Kidney epithelial cell (primary cell): Measurements from ENCODE around the gene KCNMB2. TPM values are rescaled to one million over a fixed set of nuclear protein-coding genes. Genes with fewer than 3 reads are reported as not detected.

Experiments
- DNase-seq: peaks from one replicate; pipeline ENCODE4 v3.0.0-alpha.2; 2010; ENCODE audit warnings: low read depth
- H3K27me3 ChIP-seq: 2 replicates; pipeline ENCODE4 v1.6.0; 2011; ENCODE audit warnings: low read length; ENCODE audit not compliant: control insufficient read depth, insufficient read depth
- H3K36me3 ChIP-seq: 2 replicates; pipeline ENCODE4 v1.5.1; 2011; ENCODE audit warnings: low read length; ENCODE audit not compliant: control insufficient read depth, insufficient read depth
- H3K4me3 ChIP-seq: 2 replicates; pipeline ENCODE4 v1.5.1; 2011; ENCODE audit warnings: low read depth, mild to moderate bottlenecking, control low read depth, low read length
- total RNA-seq: library from RNA; depleted of rRNA; stranded (reverse); fragments of >200 nt; gene quantifications from 2 replicates; pipeline ENCODE4 v1.2.3, GENCODE V29; 2015
- TF ChIP-seq, protein P1 (sequence below): IDR thresholded peaks from 2 replicates; pipeline ENCODE4 v1.5.1; 2011; ENCODE audit warnings: mild to moderate bottlenecking, moderate library complexity, low read length, control low read depth, inconsistent platforms; ENCODE audit not compliant: insufficient read depth, poor library complexity, severe bottlenecking

Gene KCNMB2
- total RNA-seq, 1 donor from 2014 or later = 3.6 TPM

DNA sequence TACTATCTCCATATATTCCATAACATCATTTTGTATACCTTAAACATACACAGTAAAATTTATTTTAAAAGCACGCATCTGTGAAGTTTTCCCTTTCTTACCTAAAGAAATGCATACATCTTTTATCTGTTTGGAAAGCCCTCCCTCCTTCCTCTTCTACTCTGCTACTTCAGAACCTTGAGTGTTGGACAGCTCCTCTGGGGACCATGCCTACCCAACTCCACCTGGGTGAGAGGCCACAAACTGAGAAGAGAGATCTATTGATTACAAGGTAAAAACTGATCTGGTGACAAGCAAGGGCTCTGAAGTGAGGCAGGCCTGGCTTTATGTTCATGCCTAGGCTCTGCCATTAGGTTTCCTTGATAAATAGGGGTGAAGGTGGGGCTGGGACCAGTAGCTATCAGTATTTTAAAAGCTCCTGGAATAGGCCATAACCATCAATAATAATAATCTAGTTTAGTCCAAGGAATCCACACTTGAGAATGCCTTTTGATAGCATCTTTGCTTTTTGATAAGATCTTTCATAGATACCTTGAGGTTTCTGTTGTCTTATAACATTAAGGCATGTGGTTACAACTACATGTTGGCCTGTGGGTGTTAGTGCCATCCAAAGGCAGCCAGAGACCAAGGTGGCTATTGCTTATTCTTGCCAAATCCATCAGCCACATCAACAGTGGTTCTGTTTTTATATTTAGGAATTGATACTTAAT is 148.8 kb downstream of the KCNMB2 start:
- DNase-seq = no peak
- no peaks in the 10 kb centered on the region for H3K36me3 ChIP-seq
- no peaks in the 10 kb centered on the region for H3K27me3 ChIP-seq
- TF ChIP-seq, protein P1, sequence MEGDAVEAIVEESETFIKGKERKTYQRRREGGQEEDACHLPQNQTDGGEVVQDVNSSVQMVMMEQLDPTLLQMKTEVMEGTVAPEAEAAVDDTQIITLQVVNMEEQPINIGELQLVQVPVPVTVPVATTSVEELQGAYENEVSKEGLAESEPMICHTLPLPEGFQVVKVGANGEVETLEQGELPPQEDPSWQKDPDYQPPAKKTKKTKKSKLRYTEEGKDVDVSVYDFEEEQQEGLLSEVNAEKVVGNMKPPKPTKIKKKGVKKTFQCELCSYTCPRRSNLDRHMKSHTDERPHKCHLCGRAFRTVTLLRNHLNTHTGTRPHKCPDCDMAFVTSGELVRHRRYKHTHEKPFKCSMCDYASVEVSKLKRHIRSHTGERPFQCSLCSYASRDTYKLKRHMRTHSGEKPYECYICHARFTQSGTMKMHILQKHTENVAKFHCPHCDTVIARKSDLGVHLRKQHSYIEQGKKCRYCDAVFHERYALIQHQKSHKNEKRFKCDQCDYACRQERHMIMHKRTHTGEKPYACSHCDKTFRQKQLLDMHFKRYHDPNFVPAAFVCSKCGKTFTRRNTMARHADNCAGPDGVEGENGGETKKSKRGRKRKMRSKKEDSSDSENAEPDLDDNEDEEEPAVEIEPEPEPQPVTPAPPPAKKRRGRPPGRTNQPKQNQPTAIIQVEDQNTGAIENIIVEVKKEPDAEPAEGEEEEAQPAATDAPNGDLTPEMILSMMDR = no peak
- H3K4me3 ChIP-seq = no peak overlapping the region

DNA sequence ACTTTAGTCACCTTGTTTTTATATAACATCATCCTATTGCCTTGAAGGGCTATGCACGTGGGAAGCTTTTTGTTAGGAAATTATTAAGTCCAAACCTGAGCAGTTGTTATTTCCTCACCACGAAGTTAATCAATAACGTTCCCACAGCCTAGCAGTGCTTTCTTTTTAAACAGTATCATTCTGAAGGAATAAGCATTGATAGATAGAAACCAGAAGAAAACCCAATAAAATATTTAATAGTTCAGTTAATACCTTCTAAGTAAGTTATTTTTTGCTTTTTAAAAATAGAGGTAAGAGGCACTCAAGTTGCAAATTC is 149.3 kb downstream of the KCNMB2 start:
- no peak for DNase-seq
- no peak overlapping the region for H3K4me3 ChIP-seq
- TF ChIP-seq, protein P1 = no peak
- H3K36me3 ChIP-seq = no peaks in the 10 kb centered on the region
- no peaks in the 10 kb centered on the region for H3K27me3 ChIP-seq

- DNase-seq = no peak
- Histone ChIP-seq H3K36me3 (no peaks in the 10 kb centered on the region), H3K4me3 (no peak overlapping the region), H3K27me3 (no peaks in the 10 kb centered on the region)
- TF ChIP-seq, protein P1 = no peak
Measured at GRCh38 chr3:178686826-178687225, 150.6 kb downstream of the KCNMB2 start.

- no peaks in the 10 kb centered on the region for H3K27me3 ChIP-seq
- TF ChIP-seq, protein P1 = no peak
- H3K4me3 ChIP-seq = no peak overlapping the region
- H3K36me3 ChIP-seq = no peaks in the 10 kb centered on the region
- no peak for DNase-seq
Measured at GRCh38 chr3:178690571-178690970, 154.3 kb downstream of the KCNMB2 start.

- TF ChIP-seq, protein P1 = no peak
- no peak overlapping the region for H3K4me3 ChIP-seq
Measured at GRCh38 chr3:178699364-178699763, 163.1 kb downstream of the KCNMB2 start.

GRCh38 chr3:178699810-178700209 is 163.6 kb downstream of the KCNMB2 start:
- H3K27me3 ChIP-seq = no peaks in the 10 kb centered on the region
- DNase-seq = no peak
- TF ChIP-seq, protein P1 = no peak
- H3K36me3 ChIP-seq = no peaks in the 10 kb centered on the region
- H3K4me3 ChIP-seq = no peak overlapping the region

More at GRCh38 chr3:178699364-178699763, 163.1 kb downstream of the KCNMB2 start:
- Histone ChIP-seq H3K27me3 (no peaks in the 10 kb centered on the region), H3K36me3 (no peaks in the 10 kb centered on the region)
- DNase-seq = no peak
